K562 (cell line): ENCODE data around the gene C2orf42. TPM values are rescaled to one million over a fixed set of nuclear protein-coding genes. Genes with fewer than 3 reads are reported as not detected.

Source experiments
- CREM ChIP-seq: IDR thresholded peaks from 2 replicates; pipeline ENCODE4 v1.6.1; 2014; ENCODE audit warnings: antibody characterized with exemption, low read depth
- HDAC1 ChIP-seq, 2 experiments: fragments of 450-650 bp; IDR thresholded peaks; 2 replicates each; pipeline ENCODE4 v1.6.1; 2016 to 2017; ENCODE audit warnings: inconsistent platforms in 1 of 2, mild to moderate bottlenecking in 1 of 2, moderate library complexity in 1 of 2
- HDAC8 ChIP-seq: fragments of 450-650 bp; IDR thresholded peaks from 2 replicates; pipeline ENCODE4 v1.6.1; 2016; ENCODE audit warnings: mild to moderate bottlenecking, missing genetic modification characterization, moderate library complexity, missing compliant biosample characterization
- HMG20A ChIP-seq: fragments of 450-650 bp; formaldehyde crosslinking; conservative IDR thresholded peaks from 2 replicates; pipeline ENCODE4 v1.4.0; 2020; ENCODE audit warnings: mild to moderate bottlenecking, mixed read lengths
- ILK ChIP-seq: fragments of 450-650 bp; IDR thresholded peaks from 2 replicates; pipeline ENCODE4 v1.6.1; 2016; ENCODE audit warnings: missing genetic modification characterization, low read depth, mild to moderate bottlenecking, missing compliant biosample characterization, moderate library complexity, borderline replicate concordance
- NFATC3 ChIP-seq: fragments of 450-650 bp; IDR thresholded peaks from 2 replicates; pipeline ENCODE4 v1.6.1; 2017; ENCODE audit warnings: mild to moderate bottlenecking
- NFIC ChIP-seq: fragments of 450-650 bp; IDR thresholded peaks from 2 replicates; pipeline ENCODE4 v1.6.1; 2017; ENCODE audit warnings: mild to moderate bottlenecking, inconsistent platforms
- SRF ChIP-seq, 2 experiments: fragments of 250-450, 450-650 bp in 1 of 2; sonication (Bioruptor Pico) in 1 of 2; sonication (generic) in 1 of 2; formaldehyde crosslinking; IDR thresholded peaks; 2 replicates each; pipeline versions ENCODE4 v1.5.0 to v1.5.1; 2020 to 2022; ENCODE audit warnings: mild to moderate bottlenecking in 1 of 2, missing genetic modification reagents in 1 of 2
- ZBTB17 ChIP-seq: fragments of 450-650 bp; formaldehyde crosslinking; IDR thresholded peaks from 2 replicates; pipeline ENCODE4 v1.4.0; 2020; ENCODE audit warnings: mild to moderate bottlenecking
- ZZZ3 ChIP-seq: fragments of 450-650 bp; IDR thresholded peaks from 2 replicates; pipeline ENCODE4 v1.6.1; 2016; ENCODE audit warnings: antibody characterized with exemption, mild to moderate bottlenecking, moderate library complexity
- polyA plus RNA-seq, 8 experiments: library from polyadenylated mRNA; depleted of rRNA in 4 of 8; stranded (reverse) in 5 of 8; unstranded in 3 of 8; fragments of >200 nt; fragmentation: Nextera tagmentation in 2 of 8; fragmentation: Illumina TruSeq in 1 of 8; extraction: Ambion mirVana in 2 of 8; extraction: Trizol in 1 of 8; gene quantifications; 2 replicates each; pipeline versions ENCODE4 v1.2.1 to v1.2.3, GENCODE V29; 2011 to 2014; ENCODE audit warnings: inconsistent platforms in 1 of 8, missing spikeins in 1 of 8
- total RNA-seq, 7 experiments: library from RNA; depleted of rRNA in 6 of 7; stranded (reverse); fragments of >200 nt in 6 of 7; fragmentation: Illumina TruSeq in 2 of 7; extraction: Trizol in 2 of 7; gene quantifications; 2 replicates each; pipeline versions ENCODE4 v1.2.1 to v1.2.3, GENCODE V29; 2011 to 2021; ENCODE audit warnings: low replicate concordance in 1 of 7
- TF ChIP-seq, protein P1 (sequence below), 2 experiments: IDR thresholded peaks; 2 replicates each; pipeline ENCODE4 v1.6.1; 2011; ENCODE audit warnings: borderline replicate concordance in 1 of 2, control low read depth in 1 of 2, low read depth in 1 of 2, low read length in 1 of 2, mild to moderate bottlenecking in 1 of 2, mixed read lengths in 1 of 2, moderate library complexity in 1 of 2; ENCODE audit not compliant: insufficient read depth in 1 of 2, insufficient read length in 1 of 2, poor library complexity in 1 of 2, severe bottlenecking in 1 of 2; ENCODE audit errors: extremely low read depth in 1 of 2
- TF ChIP-seq, protein P2 (sequence below): fragments of 250-450 bp; sonication (Bioruptor Pico); IDR thresholded peaks from 2 replicates; pipeline ENCODE4 v1.5.0; 2021; ENCODE audit warnings: mild to moderate bottlenecking, moderate library complexity
- TF ChIP-seq, protein P3 (sequence below): fragments of 200-800 bp; sonication (Bioruptor generic); IDR thresholded peaks from 2 replicates; pipeline ENCODE4 v1.6.1; 2017; ENCODE audit warnings: missing genetic modification characterization, missing compliant biosample characterization
- TF ChIP-seq, protein P4 (sequence below): fragments of 450-650 bp; formaldehyde crosslinking; IDR thresholded peaks from 2 replicates; pipeline ENCODE4 v1.4.0; 2020; ENCODE audit warnings: mild to moderate bottlenecking, moderate library complexity
- TF ChIP-seq, protein P5 (sequence below): sonication (generic); formaldehyde crosslinking; IDR thresholded peaks from 2 replicates; pipeline ENCODE4 v1.8.1; 2022; ENCODE audit warnings: missing genetic modification reagents
- TF ChIP-seq, protein P6 (sequence below): fragments of 450-650 bp; formaldehyde crosslinking; IDR thresholded peaks from 2 replicates; pipeline ENCODE4 v1.4.0; 2022; ENCODE audit warnings: mild to moderate bottlenecking, moderate library complexity

Gene C2orf42
- total and polyA plus RNA-seq, 9 of the 15 experiments (the other 6 are each of a cell fraction or from before 2014, with no cell fraction given), result 4.6 to 10.9 (median 7.5) TPM

DNA sequence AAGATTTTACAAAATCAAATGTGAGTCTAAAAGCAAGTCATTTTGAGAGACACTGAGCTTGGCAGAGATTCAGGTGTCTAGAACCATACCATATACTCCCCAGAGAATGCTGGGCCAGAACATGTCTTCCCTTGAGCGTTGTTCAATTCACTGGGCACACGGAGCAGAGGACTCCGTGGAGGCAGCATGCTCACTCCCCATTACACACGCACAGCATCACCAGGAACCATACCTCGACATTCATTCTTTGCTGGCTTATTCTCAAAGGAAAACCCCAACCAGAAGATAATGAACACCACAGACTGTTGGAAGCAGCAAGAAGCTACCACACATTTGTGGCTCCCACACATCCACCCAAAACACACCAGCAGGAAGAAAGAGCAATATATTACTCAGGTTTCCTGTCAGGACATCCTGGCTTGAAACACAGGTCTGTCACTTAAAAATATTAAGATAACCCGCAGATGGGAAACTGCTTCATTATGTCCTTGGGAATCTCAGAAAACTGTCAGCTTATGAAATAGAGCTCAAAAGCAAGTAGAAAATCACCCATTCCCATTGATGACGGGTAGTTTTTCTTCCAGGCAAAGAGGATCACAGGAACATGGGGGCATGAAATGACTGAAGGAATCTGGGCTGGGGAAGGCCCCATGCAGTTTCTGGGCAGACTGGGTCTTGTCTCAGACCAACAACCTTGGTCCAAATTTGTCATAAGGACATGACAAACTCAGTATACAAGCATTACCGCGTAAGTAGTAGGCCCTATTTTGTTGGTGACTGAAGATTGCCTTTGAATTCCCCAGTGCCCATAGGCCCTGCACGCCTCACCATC lies 57.1 kb downstream of the C2orf42 start (continued):
- TF ChIP-seq, protein P1, sequence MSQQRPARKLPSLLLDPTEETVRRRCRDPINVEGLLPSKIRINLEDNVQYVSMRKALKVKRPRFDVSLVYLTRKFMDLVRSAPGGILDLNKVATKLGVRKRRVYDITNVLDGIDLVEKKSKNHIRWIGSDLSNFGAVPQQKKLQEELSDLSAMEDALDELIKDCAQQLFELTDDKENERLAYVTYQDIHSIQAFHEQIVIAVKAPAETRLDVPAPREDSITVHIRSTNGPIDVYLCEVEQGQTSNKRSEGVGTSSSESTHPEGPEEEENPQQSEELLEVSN (IDR thresholded peaks at IDR 0.05; ENCODE audit: borderline replicate concordance in 1 of 2, extremely low read depth in 1 of 2, insufficient read depth in 1 of 2, insufficient read length in 1 of 2, low read depth in 1 of 2, low read length in 1 of 2, poor library complexity in 1 of 2, severe bottlenecking in 1 of 2), result no peak
- TF ChIP-seq, protein P2, sequence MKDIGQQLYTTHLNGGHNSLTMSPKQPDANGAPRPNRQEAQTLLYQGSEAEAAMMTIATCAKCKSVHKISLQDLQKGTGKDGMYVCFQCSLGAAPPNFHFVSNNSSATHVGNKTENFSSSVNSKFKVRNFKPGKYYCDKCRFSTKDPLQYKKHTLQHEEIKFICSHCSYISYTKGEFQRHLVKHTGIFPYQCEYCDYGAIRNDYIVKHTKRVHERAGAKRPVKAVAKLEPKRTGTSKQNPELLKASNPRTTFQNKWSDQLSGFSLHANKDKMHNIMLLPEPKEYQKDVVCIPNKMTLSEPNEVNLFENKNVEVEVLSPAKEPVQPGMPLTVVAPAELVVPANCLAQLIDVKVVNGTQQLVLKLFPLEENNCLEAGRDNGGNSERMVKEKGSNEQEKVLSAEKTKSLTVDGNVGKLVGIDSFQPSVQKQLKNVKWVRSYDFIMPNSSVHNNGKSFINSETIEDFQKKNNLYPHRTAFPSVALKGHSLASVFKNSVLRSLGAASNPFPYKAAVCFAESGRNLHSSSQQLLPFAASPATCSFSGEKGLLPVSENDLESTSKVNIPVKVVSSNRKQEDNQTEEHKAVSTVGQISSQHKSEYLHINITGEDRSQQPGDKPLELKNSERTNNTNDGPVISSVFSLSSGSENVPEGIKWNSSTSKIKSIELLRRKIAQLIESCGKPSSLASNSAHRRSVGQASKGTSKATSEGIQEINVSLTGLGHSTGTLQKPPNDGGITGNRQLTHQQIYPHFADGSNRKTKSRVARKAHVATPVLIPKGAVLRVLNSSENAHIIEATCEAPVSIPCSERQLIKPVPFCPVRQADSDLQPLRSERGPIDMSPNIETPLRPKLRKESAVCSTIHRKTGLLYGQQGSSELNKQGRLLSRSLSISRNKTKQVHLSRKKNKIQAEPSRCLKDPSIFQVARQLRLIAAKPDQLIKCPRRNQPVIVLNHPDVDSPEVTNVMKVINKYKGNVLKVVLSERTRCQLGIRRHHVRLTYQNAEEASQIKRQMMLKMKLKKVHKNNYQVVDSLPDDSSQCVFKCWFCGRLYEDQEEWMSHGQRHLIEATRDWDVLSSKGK (CRISPR knock-in tag), result no peak
- 0 out of 2 replicates have a peak, but pooled peaks have one; percentile 18 for TF ChIP-seq ZBTB17 (CRISPR knock-in tag)
- TF ChIP-seq, protein P3, sequence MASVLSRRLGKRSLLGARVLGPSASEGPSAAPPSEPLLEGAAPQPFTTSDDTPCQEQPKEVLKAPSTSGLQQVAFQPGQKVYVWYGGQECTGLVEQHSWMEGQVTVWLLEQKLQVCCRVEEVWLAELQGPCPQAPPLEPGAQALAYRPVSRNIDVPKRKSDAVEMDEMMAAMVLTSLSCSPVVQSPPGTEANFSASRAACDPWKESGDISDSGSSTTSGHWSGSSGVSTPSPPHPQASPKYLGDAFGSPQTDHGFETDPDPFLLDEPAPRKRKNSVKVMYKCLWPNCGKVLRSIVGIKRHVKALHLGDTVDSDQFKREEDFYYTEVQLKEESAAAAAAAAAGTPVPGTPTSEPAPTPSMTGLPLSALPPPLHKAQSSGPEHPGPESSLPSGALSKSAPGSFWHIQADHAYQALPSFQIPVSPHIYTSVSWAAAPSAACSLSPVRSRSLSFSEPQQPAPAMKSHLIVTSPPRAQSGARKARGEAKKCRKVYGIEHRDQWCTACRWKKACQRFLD (CRISPR knock-in tag), result no peak
- no peak for TF ChIP-seq HDAC1 (IDR thresholded peaks at IDR 0.05)
- TF ChIP-seq, protein P4, sequence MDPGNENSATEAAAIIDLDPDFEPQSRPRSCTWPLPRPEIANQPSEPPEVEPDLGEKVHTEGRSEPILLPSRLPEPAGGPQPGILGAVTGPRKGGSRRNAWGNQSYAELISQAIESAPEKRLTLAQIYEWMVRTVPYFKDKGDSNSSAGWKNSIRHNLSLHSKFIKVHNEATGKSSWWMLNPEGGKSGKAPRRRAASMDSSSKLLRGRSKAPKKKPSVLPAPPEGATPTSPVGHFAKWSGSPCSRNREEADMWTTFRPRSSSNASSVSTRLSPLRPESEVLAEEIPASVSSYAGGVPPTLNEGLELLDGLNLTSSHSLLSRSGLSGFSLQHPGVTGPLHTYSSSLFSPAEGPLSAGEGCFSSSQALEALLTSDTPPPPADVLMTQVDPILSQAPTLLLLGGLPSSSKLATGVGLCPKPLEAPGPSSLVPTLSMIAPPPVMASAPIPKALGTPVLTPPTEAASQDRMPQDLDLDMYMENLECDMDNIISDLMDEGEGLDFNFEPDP (CRISPR knock-in tag), result no peak
- TF ChIP-seq, protein P5, sequence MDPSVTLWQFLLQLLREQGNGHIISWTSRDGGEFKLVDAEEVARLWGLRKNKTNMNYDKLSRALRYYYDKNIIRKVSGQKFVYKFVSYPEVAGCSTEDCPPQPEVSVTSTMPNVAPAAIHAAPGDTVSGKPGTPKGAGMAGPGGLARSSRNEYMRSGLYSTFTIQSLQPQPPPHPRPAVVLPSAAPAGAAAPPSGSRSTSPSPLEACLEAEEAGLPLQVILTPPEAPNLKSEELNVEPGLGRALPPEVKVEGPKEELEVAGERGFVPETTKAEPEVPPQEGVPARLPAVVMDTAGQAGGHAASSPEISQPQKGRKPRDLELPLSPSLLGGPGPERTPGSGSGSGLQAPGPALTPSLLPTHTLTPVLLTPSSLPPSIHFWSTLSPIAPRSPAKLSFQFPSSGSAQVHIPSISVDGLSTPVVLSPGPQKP, result no peak
- TF ChIP-seq, protein P6, sequence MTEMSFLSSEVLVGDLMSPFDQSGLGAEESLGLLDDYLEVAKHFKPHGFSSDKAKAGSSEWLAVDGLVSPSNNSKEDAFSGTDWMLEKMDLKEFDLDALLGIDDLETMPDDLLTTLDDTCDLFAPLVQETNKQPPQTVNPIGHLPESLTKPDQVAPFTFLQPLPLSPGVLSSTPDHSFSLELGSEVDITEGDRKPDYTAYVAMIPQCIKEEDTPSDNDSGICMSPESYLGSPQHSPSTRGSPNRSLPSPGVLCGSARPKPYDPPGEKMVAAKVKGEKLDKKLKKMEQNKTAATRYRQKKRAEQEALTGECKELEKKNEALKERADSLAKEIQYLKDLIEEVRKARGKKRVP (CRISPR knock-in tag), result 0 out of 2 replicates have a peak, but pooled peaks have one; percentile 35
- no peak for TF ChIP-seq NFATC3
- TF ChIP-seq NFIC, result no peak
- 0 out of 4 replicates have a peak, but pooled peaks of 1 of the 2 experiments have one; percentile 42 for TF ChIP-seq SRF (CRISPR knock-in tag; IDR thresholded peaks at IDR 0.05)
- no peak for TF ChIP-seq ZZZ3
- no peak for TF ChIP-seq ILK (tag)
- TF ChIP-seq HDAC8 (tag), result no peak
- TF ChIP-seq CREM, result no peak
- no peak for TF ChIP-seq HMG20A (CRISPR knock-in tag)
